ENCODE measurements around the gene SHANK1. TPM values are rescaled to one million over a fixed set of nuclear protein-coding genes. Genes with fewer than 3 reads are reported as not detected.

Gene SHANK1
- total RNA-seq, 2 donors from 2014 or later: not detected

GRCh38 chr19:50743537-50743936 is 23.9 kb upstream of the SHANK1 start:
- ATAC-seq (replicated peaks): no peak
- H3K27ac Mint-ChIP-seq: no peak overlapping the region
- H3K4me3 Mint-ChIP-seq: no peak overlapping the region
- H3K9me3 Mint-ChIP-seq: no peaks in the 10 kb centered on the region
- peaks cover 25% of the 10 kb centered on the region for H3K27me3 Mint-ChIP-seq
- H3K4me1 Mint-ChIP-seq: peaks cover 5% of the 10 kb centered on the region
- H3K36me3 Mint-ChIP-seq (ENCODE audit: low read depth): no peaks in the 10 kb centered on the region

DNA sequence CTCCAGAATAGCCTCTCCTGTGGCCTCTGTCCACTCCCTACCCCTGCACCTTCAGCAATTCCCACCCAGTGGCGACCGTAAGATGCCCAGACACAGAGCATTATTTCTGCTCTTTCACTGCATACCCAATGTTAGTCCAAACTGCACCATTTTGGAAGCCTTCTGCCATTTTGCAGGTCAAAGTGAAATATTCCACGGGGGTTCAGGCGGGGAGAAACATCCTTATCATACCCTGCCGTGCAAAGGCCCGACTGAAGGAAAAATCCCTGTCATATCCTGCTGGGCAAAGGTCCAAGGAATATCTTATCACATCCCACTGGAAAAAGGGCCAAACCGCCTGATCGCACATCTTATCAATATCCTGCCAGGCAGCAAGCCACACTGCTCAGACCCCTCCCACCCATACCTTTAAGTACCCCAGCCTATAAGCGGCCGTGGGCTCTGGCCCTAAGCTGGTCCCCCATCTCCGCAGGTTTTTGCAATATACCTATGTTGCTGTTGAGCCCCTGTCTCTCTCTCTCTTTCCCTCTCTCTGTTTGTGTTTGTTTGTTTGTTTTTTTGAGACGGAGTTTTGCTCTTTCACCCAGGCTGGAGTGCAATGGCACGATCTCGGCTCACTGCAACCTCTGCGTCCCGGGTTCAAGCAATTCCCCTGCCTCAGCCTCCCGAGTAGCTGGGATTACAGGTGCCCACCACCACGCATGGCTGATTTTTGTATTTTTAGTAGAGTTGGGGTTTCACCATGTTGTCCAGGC is 21.8 kb upstream of the SHANK1 start:
- no peak for ATAC-seq (replicated peaks)
- no peaks in the 10 kb centered on the region for H3K36me3 Mint-ChIP-seq (ENCODE audit: low read depth)

DNA sequence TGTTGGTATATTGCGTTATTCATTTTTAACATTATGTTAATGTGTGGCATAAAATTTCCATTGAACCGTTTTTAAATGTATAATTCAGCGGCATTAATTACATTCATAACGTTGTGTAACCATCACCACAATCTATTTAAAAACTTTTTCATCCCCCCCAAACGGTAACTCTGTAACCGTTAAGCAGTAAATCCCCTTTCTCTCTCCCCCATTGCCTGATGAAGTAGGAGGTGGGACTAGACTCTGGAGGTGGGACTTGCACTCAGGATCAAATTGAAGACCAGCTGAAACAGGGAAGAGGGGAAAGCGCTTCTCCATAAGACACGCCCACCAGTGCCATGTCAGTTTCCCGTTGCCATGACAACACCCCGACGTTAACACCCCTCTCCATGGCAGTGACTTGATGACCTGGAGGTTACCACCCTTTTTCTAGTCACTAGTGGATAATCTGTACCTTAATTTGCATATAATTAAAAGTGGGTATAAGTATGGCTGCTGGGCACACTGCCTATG is 20.4 kb upstream of the SHANK1 start:
- Mint-ChIP-seq H3K27ac (no peak overlapping the region), H3K27me3 (peaks cover 28% of the 10 kb centered on the region), H3K4me1 (peaks cover 5% of the 10 kb centered on the region), H3K9me3 (no peaks in the 10 kb centered on the region), H3K36me3 (ENCODE audit: low read depth) (no peaks in the 10 kb centered on the region), H3K4me3 (no peak overlapping the region)
- no peak for ATAC-seq (replicated peaks)

More for the DNA sequence above, 21.8 kb upstream of the SHANK1 start:
- Mint-ChIP-seq H3K27me3 (peaks cover 26% of the 10 kb centered on the region), H3K27ac (no peak overlapping the region), H3K4me3 (no peak overlapping the region), H3K4me1 (peaks cover 5% of the 10 kb centered on the region), H3K9me3 (no peaks in the 10 kb centered on the region)

GRCh38 chr19:50739132-50739913 is 19.7 kb upstream of the SHANK1 start:
- H3K27me3 Mint-ChIP-seq: peaks cover 28% of the 10 kb centered on the region
- H3K4me1 Mint-ChIP-seq: peaks cover 5% of the 10 kb centered on the region
- H3K36me3 Mint-ChIP-seq (ENCODE audit: low read depth): no peaks in the 10 kb centered on the region
- no peak overlapping the region for H3K4me3 Mint-ChIP-seq
- no peaks in the 10 kb centered on the region for H3K9me3 Mint-ChIP-seq
- no peak for ATAC-seq (replicated peaks)
- H3K27ac Mint-ChIP-seq: no peak overlapping the region

DNA sequence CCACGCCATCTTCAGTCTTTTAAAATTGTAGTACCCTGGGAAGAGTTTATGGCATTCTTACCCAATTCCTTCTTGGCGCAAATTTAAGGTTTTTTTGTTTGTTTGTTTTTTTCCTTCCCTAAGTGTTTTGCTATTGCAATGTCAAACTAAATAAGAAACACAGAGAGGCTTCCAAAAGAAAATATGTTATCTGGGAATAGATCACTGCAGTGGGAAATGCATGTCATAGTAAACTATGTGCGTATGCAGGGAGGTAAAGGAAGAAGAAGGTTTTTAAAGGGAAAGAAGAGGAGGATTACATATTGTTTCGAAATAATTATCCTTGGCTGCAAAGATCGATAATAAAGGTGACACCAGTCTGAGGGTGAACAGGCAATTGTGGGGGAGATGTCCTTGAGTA is 16.7 kb upstream of the SHANK1 start:
- Mint-ChIP-seq H3K27me3 (peaks cover 35% of the 10 kb centered on the region), H3K4me3 (no peak overlapping the region), H3K36me3 (ENCODE audit: low read depth) (no peaks in the 10 kb centered on the region), H3K27ac (no peak overlapping the region), H3K9me3 (no peaks in the 10 kb centered on the region), H3K4me1 (peaks cover 5% of the 10 kb centered on the region)
- ATAC-seq (replicated peaks): no peak

GRCh38 chr19:50735869-50736268 is 16.3 kb upstream of the SHANK1 start:
- Mint-ChIP-seq H3K36me3 (ENCODE audit: low read depth) (no peaks in the 10 kb centered on the region), H3K4me1 (peaks cover 5% of the 10 kb centered on the region), H3K27ac (no peak overlapping the region), H3K4me3 (no peak overlapping the region), H3K27me3 (peaks cover 36% of the 10 kb centered on the region), H3K9me3 (no peaks in the 10 kb centered on the region)
- ATAC-seq (replicated peaks): no peak

GRCh38 chr19:50729894-50730293 is 10.3 kb upstream of the SHANK1 start:
- no peaks in the 10 kb centered on the region for H3K4me1 Mint-ChIP-seq
- H3K27ac Mint-ChIP-seq: no peak overlapping the region
- peaks cover 42% of the 10 kb centered on the region for H3K27me3 Mint-ChIP-seq
- ATAC-seq (replicated peaks): peak; percentile 31
- no peak overlapping the region for H3K4me3 Mint-ChIP-seq
- H3K36me3 Mint-ChIP-seq (ENCODE audit: low read depth): no peaks in the 10 kb centered on the region
- no peaks in the 10 kb centered on the region for H3K9me3 Mint-ChIP-seq

DNA sequence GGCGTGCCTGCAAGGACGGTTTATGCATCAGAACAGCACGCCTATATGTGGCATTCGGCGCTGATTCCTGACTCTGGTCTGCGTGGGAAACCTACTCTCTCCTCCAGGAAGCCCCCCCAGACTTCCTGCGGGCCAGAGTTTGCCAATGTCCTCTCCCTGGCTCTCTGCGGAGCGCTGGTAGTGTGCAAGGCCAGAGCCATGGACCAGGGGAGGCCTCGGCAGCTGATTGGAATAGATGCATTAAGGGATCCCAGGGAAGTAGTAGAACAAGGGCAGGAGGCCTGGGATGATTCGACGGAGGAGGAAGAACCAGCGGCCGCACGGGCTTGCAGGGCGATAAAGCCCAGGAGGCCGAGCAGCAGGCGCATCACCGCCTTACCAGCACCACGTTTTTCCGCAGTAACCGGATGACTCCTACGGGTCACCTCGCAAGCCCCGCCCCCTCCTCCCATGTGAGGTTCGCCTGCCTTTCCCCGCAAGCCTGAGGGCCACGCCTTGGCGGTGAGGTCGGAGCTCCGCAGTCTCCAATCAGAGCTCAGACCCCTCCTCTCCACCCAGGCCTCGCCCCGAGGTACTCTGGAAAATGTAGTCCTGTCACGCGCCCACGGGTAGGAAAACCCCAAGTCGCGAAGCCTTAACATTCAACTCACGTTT is 8.6 kb upstream of the SHANK1 start:
- Mint-ChIP-seq H3K4me1 (no peaks in the 10 kb centered on the region), H3K4me3 (no peak overlapping the region), H3K9me3 (no peaks in the 10 kb centered on the region), H3K27me3 (peaks cover 46% of the 10 kb centered on the region), H3K36me3 (ENCODE audit: low read depth) (no peaks in the 10 kb centered on the region), H3K27ac (no peak overlapping the region)
- ATAC-seq (replicated peaks): peak; percentile 20

GRCh38 chr19:50725911-50726230 is 6.3 kb upstream of the SHANK1 start:
- no peaks in the 10 kb centered on the region for H3K9me3 Mint-ChIP-seq
- peak overlapping the region; percentile 55 for H3K4me3 Mint-ChIP-seq
- ATAC-seq (replicated peaks): no peak
- H3K27me3 Mint-ChIP-seq: peaks cover 47% of the 10 kb centered on the region
- no peak overlapping the region for H3K27ac Mint-ChIP-seq
- no peaks in the 10 kb centered on the region for H3K36me3 Mint-ChIP-seq (ENCODE audit: low read depth)
- no peaks in the 10 kb centered on the region for H3K4me1 Mint-ChIP-seq

DNA sequence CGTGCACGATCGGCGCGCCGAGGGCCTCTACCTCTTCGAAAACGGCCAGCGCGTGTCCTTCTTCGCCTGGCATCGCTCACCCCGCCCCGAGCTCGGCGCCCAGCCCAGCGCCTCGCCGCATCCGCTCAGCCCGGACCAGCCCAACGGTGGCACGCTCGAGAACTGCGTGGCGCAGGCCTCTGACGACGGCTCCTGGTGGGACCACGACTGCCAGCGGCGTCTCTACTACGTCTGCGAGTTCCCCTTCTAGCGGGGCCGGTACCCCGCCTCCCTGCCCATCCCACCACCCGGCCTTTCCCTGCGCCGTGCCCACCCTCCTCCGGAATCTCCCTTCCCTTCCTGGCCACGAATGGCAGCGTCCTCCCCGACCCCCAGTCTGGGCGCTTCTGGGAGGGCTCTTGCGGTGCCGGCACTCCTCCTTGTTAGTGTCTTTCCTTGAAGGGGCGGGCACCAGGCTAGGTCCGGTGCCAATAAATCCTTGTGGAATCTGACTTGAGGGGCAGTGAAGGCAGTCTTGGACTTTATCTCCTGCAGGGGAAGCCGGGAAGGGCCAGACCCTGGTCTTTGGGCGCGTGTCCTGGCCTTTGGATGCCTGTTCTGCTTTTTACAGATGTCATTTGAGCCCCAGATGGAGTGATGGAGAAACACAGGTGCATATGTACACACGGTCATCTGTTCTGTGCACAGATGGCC is 5.8 kb upstream of the SHANK1 start:
- Mint-ChIP-seq H3K4me1 (peaks cover 3% of the 10 kb centered on the region), H3K9me3 (no peaks in the 10 kb centered on the region), H3K27me3 (peaks cover 52% of the 10 kb centered on the region), H3K36me3 (ENCODE audit: low read depth) (peaks cover 5% of the 10 kb centered on the region), H3K4me3 (peak overlapping the region; percentile 55), H3K27ac (no peak overlapping the region)
- ATAC-seq (replicated peaks): peak; percentile 44

DNA sequence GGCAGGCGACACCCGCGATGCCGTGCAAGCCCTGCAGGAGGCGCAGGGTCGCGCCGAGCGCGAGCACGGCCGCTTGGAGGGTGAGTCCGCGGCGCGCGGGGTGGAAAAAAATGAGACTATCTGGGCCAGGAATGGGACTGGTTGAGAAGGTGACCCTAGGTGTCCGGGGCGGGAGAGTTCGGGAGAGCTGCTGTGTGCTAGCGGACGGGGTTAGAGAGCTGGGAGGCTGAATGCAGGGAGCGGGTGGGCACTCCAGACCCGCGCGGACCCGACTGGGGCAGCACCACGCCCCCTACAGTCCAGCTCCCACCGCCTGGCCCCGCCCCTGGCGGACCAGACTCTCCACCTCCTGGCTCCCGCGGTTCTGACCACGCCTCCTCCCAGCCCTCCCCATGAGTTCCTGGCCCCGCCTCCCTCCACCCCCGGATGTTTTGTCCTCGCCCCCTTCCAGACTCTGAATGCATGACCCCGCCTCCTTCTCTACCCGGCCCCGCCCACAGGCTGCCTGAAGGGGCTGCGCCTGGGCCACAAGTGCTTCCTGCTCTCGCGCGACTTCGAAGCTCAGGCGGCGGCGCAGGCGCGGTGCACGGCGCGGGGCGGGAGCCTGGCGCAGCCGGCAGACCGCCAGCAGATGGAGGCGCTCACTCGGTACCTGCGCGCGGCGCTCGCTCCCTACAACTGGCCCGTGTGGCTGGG is 5.1 kb upstream of the SHANK1 start:
- H3K27ac Mint-ChIP-seq: no peak overlapping the region
- peak overlapping the region; percentile 55 for H3K4me3 Mint-ChIP-seq
- H3K4me1 Mint-ChIP-seq: peaks cover 4% of the 10 kb centered on the region
- no peaks in the 10 kb centered on the region for H3K9me3 Mint-ChIP-seq
- H3K36me3 Mint-ChIP-seq (ENCODE audit: low read depth): peaks cover 9% of the 10 kb centered on the region
- peaks cover 57% of the 10 kb centered on the region for H3K27me3 Mint-ChIP-seq
- peak; percentile 90 for ATAC-seq (replicated peaks)

- H3K4me1 Mint-ChIP-seq: peaks cover 4% of the 10 kb centered on the region
- H3K36me3 Mint-ChIP-seq (ENCODE audit: low read depth): peaks cover 9% of the 10 kb centered on the region
- H3K4me3 Mint-ChIP-seq: peak overlapping the region; percentile 55
- no peak for ATAC-seq (replicated peaks)
- no peaks in the 10 kb centered on the region for H3K9me3 Mint-ChIP-seq
- no peak overlapping the region for H3K27ac Mint-ChIP-seq
- peaks cover 53% of the 10 kb centered on the region for H3K27me3 Mint-ChIP-seq
Observed at GRCh38 chr19:50723735-50724521, 4.3 kb upstream of the SHANK1 start.

- no peak within 1 kb of the TSS for H3K27ac Mint-ChIP-seq
- H3K27me3 Mint-ChIP-seq: peaks cover 52% of the 10 kb centered on the region
- no peaks in the 10 kb centered on the region for H3K9me3 Mint-ChIP-seq
- H3K4me1 Mint-ChIP-seq: peaks cover 4% of the 10 kb centered on the region
- H3K36me3 Mint-ChIP-seq (ENCODE audit: low read depth): peaks cover 9% of the 10 kb centered on the region
- ATAC-seq (replicated peaks): no peak
- peak within 1 kb of the TSS; percentile 55 for H3K4me3 Mint-ChIP-seq
Observed at GRCh38 chr19:50723069-50723468, 3.5 kb upstream of the SHANK1 start, which contains the start of gene CLEC11A. TSS of gene CLEC11A (plus strand) at chr19:50723364. CDS start at chr19:50723526, 162 bp downstream.
